Measurements from ENCODE around the gene DEPDC4.

- TF ChIP-seq JUNB (IDR thresholded peaks at IDR 0.05) (no peak), YY1 (IDR thresholded peaks at IDR 0.05; ENCODE audit: low read depth, low read length) (no peak)
Measured at GRCh38 chr12:100229036-100229635, 37.7 kb downstream of the DEPDC4 start.
